Mammary epithelial cell (primary cell): ENCODE measurements around the gene YES1.
"Not testable (repeated sequence)": the region's sequence is repeated elsewhere in the genome, so short reads cannot be mapped to it uniquely, and the experiment has no call there.

ENCODE experiments used
- EZH2 ChIP-seq: IDR thresholded peaks from 2 replicates; pipeline ENCODE4 v1.6.1; 2012; ENCODE audit warnings: low read length, inconsistent platforms, borderline replicate concordance
- TF ChIP-seq, protein P1 (sequence below), 2 donors: IDR thresholded peaks in 1 of 2; conservative IDR thresholded peaks in 1 of 2; 2 replicates each; pipeline ENCODE4 v1.5.1; 2011 to 2012; ENCODE audit warnings: inconsistent platforms in 2 of 2, low read length in 2 of 2, mild to moderate bottlenecking in 2 of 2, control low read depth in 1 of 2, low read depth in 1 of 2; ENCODE audit not compliant: insufficient read depth in 1 of 2; ENCODE audit errors: extremely low read depth in 1 of 2

DNA sequence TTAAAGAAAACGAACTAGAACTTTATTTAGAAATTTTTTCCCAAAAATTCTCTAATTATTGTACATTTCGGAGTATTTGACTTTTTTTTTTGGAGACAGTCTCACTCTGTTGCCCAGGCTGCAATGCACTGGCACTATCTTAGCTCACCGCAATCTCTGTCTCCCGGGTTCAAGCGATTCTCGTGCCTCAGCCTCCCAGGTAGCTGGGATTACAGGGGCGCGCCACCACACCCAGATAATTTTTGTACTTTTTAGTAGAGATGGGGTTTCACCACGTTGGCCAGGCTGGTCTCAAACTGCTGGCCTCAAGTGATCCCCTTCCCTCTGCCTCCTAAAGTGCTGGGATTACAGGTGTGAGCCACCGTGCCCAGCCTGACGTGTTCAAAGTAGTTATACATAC lies 2.8 kb downstream of the YES1 start:
- TF ChIP-seq, protein P1, sequence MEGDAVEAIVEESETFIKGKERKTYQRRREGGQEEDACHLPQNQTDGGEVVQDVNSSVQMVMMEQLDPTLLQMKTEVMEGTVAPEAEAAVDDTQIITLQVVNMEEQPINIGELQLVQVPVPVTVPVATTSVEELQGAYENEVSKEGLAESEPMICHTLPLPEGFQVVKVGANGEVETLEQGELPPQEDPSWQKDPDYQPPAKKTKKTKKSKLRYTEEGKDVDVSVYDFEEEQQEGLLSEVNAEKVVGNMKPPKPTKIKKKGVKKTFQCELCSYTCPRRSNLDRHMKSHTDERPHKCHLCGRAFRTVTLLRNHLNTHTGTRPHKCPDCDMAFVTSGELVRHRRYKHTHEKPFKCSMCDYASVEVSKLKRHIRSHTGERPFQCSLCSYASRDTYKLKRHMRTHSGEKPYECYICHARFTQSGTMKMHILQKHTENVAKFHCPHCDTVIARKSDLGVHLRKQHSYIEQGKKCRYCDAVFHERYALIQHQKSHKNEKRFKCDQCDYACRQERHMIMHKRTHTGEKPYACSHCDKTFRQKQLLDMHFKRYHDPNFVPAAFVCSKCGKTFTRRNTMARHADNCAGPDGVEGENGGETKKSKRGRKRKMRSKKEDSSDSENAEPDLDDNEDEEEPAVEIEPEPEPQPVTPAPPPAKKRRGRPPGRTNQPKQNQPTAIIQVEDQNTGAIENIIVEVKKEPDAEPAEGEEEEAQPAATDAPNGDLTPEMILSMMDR (conservative IDR thresholded peaks at IDR 0.05 in 1 of 2, IDR thresholded peaks at IDR 0.05 in 1 of 2; ENCODE audit: extremely low read depth in 1 of 2, insufficient read depth in 1 of 2, low read depth in 1 of 2, low read length in 2 of 2) = not testable (repeated sequence)
- not testable (repeated sequence) for TF ChIP-seq EZH2
